Gastroesophageal sphincter (tissue), 3 donors: ENCODE data around the gene KCNN3.

Source experiments
- POLR2A ChIP-seq, 2 donors: fragments of 450-650 bp; IDR thresholded peaks; one replicate each; pipeline ENCODE4 v1.6.1; 2017; ENCODE audit warnings: antibody characterized with exemption in 2 of 2, mild to moderate bottlenecking in 2 of 2, moderate library complexity in 1 of 2
- POLR2AphosphoS5 ChIP-seq: sonication (generic); formaldehyde crosslinking; IDR thresholded peaks from one replicate; pipeline ENCODE4 v1.6.1; 2017; ENCODE audit warnings: antibody characterized with exemption
- TF ChIP-seq, protein P1 (sequence below), 4 experiments: fragments of 200-600 bp in 2 of 4; fragments of 450-650 bp in 2 of 4; sonication (generic) in 1 of 4; IDR thresholded peaks; one replicate each; pipeline ENCODE4 v1.5.1; 2017 to 2019; ENCODE audit warnings: antibody characterized with exemption in 4 of 4, mild to moderate bottlenecking in 2 of 4, moderate library complexity in 2 of 4

- TF ChIP-seq, protein P1, sequence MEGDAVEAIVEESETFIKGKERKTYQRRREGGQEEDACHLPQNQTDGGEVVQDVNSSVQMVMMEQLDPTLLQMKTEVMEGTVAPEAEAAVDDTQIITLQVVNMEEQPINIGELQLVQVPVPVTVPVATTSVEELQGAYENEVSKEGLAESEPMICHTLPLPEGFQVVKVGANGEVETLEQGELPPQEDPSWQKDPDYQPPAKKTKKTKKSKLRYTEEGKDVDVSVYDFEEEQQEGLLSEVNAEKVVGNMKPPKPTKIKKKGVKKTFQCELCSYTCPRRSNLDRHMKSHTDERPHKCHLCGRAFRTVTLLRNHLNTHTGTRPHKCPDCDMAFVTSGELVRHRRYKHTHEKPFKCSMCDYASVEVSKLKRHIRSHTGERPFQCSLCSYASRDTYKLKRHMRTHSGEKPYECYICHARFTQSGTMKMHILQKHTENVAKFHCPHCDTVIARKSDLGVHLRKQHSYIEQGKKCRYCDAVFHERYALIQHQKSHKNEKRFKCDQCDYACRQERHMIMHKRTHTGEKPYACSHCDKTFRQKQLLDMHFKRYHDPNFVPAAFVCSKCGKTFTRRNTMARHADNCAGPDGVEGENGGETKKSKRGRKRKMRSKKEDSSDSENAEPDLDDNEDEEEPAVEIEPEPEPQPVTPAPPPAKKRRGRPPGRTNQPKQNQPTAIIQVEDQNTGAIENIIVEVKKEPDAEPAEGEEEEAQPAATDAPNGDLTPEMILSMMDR (IDR thresholded peaks at IDR 0.05) = no peak
- no peak for TF ChIP-seq POLR2A (IDR thresholded peaks at IDR 0.05)
- no peak for TF ChIP-seq POLR2AphosphoS5
These were observed 186.3 kb downstream of the KCNN3 start for GRCh38 chr1:154683820-154684219.
